ENCODE data around the gene TRAPPC10. TPM values are rescaled to one million over a fixed set of nuclear protein-coding genes. Genes with fewer than 3 reads are reported as not detected.

TRAPPC10 gene
- total RNA-seq, 2 donors from 2014 or later = 14.4 to 38.9 TPM

DNA sequence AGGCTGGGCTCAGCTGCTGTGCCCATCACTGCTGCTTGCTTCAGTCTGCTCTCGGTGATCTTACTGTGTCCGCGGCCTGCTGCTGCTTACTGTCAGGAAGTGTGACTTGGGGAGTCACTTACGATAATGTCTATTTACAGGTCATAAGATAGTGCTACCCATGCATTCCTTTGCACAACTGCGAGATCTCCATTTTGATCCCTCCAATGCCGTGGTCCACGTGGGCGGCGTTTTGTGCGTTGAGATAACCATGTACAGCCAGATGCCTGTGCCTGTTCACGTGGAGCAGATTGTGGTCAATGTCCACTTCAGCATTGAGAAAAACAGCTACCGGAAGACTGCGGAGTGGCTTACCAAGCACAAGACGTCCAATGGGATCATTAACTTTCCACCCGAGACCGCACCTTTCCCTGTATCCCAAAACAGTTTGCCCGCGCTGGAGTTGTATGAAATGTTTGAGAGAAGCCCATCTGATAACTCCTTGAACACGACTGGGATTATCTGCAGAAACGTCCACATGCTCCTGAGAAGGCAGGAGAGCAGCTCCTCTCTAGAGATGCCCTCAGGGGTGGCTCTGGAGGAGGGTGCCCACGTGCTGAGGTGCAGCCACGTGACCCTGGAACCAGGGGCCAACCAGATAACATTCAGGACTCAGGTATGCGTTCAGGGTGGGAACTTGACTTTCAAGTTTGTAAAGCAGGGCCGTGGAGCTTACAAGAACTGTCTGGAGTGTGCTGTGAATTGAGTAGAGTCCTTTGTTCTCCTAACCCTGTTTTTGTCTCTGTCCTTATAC, 70.7 kb downstream of the TRAPPC10 start:
- H3K4me3 ChIP-seq = no peak overlapping the region
- TF ChIP-seq POLR2AphosphoS5 (IDR thresholded peaks at IDR 0.05) = no peak
- TF ChIP-seq, protein P1, sequence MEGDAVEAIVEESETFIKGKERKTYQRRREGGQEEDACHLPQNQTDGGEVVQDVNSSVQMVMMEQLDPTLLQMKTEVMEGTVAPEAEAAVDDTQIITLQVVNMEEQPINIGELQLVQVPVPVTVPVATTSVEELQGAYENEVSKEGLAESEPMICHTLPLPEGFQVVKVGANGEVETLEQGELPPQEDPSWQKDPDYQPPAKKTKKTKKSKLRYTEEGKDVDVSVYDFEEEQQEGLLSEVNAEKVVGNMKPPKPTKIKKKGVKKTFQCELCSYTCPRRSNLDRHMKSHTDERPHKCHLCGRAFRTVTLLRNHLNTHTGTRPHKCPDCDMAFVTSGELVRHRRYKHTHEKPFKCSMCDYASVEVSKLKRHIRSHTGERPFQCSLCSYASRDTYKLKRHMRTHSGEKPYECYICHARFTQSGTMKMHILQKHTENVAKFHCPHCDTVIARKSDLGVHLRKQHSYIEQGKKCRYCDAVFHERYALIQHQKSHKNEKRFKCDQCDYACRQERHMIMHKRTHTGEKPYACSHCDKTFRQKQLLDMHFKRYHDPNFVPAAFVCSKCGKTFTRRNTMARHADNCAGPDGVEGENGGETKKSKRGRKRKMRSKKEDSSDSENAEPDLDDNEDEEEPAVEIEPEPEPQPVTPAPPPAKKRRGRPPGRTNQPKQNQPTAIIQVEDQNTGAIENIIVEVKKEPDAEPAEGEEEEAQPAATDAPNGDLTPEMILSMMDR (IDR thresholded peaks at IDR 0.05) = no peak
- no peak for TF ChIP-seq POLR2A (IDR thresholded peaks at IDR 0.05)
- H3K9me3 ChIP-seq = no peaks in the 10 kb centered on the region
- H3K27ac ChIP-seq = no peak overlapping the region
- peaks cover 0 to 4% of the 10 kb centered on the region in 2 donors for H3K36me3 ChIP-seq
- H3K27me3 ChIP-seq (replicated peaks; ENCODE audit: insufficient read depth) = no peaks in the 10 kb centered on the region
- WGBS = 79% methylated on average over 24 of the region's 24 CpGs
- no peak for DNase-seq (ENCODE audit: low spot score)
- intact Hi-C loops (cut with DNase I) = no loop called here
- H3K4me1 ChIP-seq (replicated peaks) = no peaks in the 10 kb centered on the region

GRCh38 chr21:44083631-44084291, 71.7 kb downstream of the TRAPPC10 start:
- intact Hi-C loops (cut with DNase I) = no loop called here
- no peak overlapping the region for H3K4me3 ChIP-seq
- no peaks in the 10 kb centered on the region for H3K27me3 ChIP-seq (replicated peaks; ENCODE audit: insufficient read depth)
- no peaks in the 10 kb centered on the region for H3K4me1 ChIP-seq (replicated peaks)
- H3K27ac ChIP-seq = no peak overlapping the region
- H3K36me3 ChIP-seq = peaks cover 0 to 4% of the 10 kb centered on the region in 2 donors
- TF ChIP-seq POLR2A (IDR thresholded peaks at IDR 0.05) (no peak), POLR2AphosphoS5 (IDR thresholded peaks at IDR 0.05) (no peak)
- TF ChIP-seq, protein P1 (IDR thresholded peaks at IDR 0.05) = no peak
- WGBS = 68% methylated on average over 16 of the region's 16 CpGs
- no peaks in the 10 kb centered on the region for H3K9me3 ChIP-seq
- DNase-seq (ENCODE audit: low spot score) = no peak

DNA sequence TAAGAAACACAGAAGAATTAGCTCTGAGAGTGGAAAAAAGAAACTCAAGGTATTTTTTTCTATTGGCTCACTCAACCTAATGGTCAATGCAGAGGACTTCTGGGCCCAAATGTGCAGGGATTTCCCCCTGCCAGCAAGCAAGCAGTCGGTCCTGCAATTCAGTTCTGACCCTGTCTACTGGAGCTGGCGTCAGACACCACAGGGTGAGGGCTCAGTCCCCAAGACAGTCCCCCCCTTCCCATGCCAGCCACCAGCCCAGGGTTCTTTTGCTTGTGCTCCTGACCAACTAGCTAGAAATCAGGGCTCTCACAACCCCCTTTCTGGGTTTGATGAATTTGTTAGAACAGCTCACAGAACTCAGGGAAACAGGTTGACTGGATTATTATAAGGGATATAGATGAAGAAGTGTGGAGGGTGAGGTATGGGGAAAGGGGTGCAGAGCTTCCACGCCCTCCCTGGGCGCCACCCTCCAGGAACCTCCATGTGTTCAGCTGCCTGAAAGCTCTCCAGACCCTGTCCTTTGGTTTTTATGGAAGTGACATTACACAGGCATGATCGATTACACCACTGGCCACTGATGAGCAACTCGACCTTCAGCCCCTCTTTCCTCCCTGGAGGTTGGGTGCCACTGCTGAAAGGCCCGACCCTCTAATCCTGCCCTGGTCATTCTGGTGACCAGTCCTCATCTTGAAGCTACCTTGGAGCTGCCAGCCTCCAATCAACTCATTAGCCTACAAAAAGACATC, 72.6 kb downstream of the TRAPPC10 start:
- TF ChIP-seq, protein P1 (IDR thresholded peaks at IDR 0.05) = no peak
- TF ChIP-seq POLR2A (IDR thresholded peaks at IDR 0.05) = no peak
- no peak for TF ChIP-seq POLR2AphosphoS5 (IDR thresholded peaks at IDR 0.05)
- no peak for DNase-seq (ENCODE audit: low spot score)
- H3K36me3 ChIP-seq = peaks cover 0 to 4% of the 10 kb centered on the region in 2 donors
- H3K27me3 ChIP-seq (replicated peaks; ENCODE audit: insufficient read depth) = no peaks in the 10 kb centered on the region
- WGBS = 90% methylated on average over 7 of the region's 7 CpGs
- H3K4me3 ChIP-seq = no peak overlapping the region
- H3K4me1 ChIP-seq (replicated peaks) = no peaks in the 10 kb centered on the region
- H3K9me3 ChIP-seq = no peaks in the 10 kb centered on the region
- H3K27ac ChIP-seq = peak overlapping the region in 1 of 2 donors; percentile 2
- intact Hi-C loops (cut with DNase I) = no loop called here

GRCh38 chr21:44085491-44086321, 73.6 kb downstream of the TRAPPC10 start:
- Histone ChIP-seq H3K4me3 (no peak overlapping the region), H3K27me3 (replicated peaks; ENCODE audit: insufficient read depth) (no peaks in the 10 kb centered on the region), H3K9me3 (no peaks in the 10 kb centered on the region), H3K4me1 (replicated peaks) (no peaks in the 10 kb centered on the region), H3K36me3 (peaks cover 0 to 4% of the 10 kb centered on the region in 2 donors), H3K27ac (peak overlapping the region in 1 of 2 donors; percentile 2)
- DNase-seq (ENCODE audit: low spot score) = no peak
- intact Hi-C loops (cut with DNase I) = no loop called here
- 62% methylated on average over 15 of the region's 15 CpGs for WGBS
- no peak for TF ChIP-seq POLR2AphosphoS5 (IDR thresholded peaks at IDR 0.05)
